ENCODE data around the gene APBA1. TPM values are rescaled to one million over a fixed set of nuclear protein-coding genes. Genes with fewer than 3 reads are reported as not detected.

APBA1 gene
- total RNA-seq, 1 donor from 2014 or later, result 0.29 TPM

- TF ChIP-seq CTCF (conservative IDR thresholded peaks at IDR 0.05; ENCODE audit: low read depth, low read length), result no peak
- DNase-seq (ENCODE audit: low read depth), result no peak
- no peak overlapping the region for H3K4me3 ChIP-seq (ENCODE audit: low read depth, low read length)
Observed at GRCh38 chr9:69380301-69380700, 291.9 kb downstream of the APBA1 start.

DNA sequence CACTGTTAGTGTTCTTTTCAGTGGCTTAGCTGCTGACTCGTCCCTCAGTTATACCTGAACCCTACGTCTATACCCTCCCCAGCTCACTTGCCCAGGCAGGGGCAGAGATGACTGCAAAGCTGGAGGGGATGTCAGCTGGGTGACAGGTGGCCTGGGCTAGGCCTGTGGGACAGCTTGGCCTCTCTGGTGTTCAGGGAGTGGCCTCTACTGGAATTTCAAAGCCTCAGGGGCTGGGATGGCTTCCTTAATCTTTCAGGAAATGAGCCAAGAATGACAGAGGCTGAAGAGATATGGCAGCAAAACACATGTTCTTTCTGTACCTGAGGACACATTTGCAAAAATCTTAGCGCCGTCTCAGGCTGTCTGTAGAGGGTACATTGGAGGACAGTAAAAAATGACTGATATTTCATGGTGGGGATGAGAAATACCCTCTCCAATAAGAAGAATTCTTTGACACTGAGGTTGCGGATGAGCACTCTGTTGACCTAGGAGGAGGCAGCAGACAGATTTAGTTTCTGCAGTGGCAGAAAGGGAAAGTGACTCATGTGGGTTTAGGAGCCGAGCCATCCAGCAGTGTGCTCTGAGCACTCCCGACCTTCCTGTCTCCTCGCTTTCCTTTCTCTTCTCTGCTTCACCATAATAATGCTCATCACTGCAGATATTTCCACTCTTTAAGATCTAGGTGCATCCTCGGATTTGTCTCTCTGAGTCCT is 292.7 kb downstream of the APBA1 start:
- TF ChIP-seq CTCF (conservative IDR thresholded peaks at IDR 0.05; ENCODE audit: low read depth, low read length), result no peak
- no peak overlapping the region for H3K4me3 ChIP-seq (ENCODE audit: low read depth, low read length)
- no peak for DNase-seq (ENCODE audit: low read depth)

DNA sequence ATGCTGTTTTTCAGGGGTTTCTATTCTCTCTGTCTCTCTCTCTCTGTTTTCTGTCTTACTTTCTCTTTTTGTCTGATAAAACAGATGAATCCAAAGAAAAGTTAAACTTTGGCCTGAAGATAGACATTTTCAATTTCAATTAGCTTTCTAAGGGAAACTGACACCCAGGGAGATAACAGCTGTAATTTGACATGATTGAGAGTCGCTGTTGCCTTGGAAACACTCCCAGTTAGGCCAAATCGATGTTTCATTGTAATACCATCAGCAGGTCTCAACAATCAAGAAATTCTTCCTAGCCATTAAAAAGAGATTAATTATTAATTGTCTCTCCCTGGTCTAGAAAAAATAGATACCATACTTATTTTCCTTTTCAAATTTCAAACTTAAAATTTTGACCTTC is 294.2 kb downstream of the APBA1 start:
- no peak for TF ChIP-seq CTCF (conservative IDR thresholded peaks at IDR 0.05; ENCODE audit: low read depth, low read length)
- no peak overlapping the region for H3K4me3 ChIP-seq (ENCODE audit: low read depth, low read length)
- no peak for DNase-seq (ENCODE audit: low read depth)

Other genes with a start within 250 kb of the APBA1 start
- gene PTAR1, start 87.6 kb upstream of the APBA1 start, total RNA-seq, result 26.6 and 32.4 TPM in 2 replicates
- 0.63 TPM in 1 of 2 replicates, not detected in the other for gene CFAP95, start 148.4 kb upstream of the APBA1 start, total RNA-seq

All from epithelial cell of proximal tubule (primary cell).